GM21367 (cell line): Measurements from ENCODE around the gene PRM1.

Experiments used
- ATAC-seq: cut with Tn5 transposase; IDR thresholded peaks from one replicate; pipeline ENCODE4 v1.9.1; 2021; ENCODE audit not compliant: unreplicated experiment

The PRM1 gene

DNA sequence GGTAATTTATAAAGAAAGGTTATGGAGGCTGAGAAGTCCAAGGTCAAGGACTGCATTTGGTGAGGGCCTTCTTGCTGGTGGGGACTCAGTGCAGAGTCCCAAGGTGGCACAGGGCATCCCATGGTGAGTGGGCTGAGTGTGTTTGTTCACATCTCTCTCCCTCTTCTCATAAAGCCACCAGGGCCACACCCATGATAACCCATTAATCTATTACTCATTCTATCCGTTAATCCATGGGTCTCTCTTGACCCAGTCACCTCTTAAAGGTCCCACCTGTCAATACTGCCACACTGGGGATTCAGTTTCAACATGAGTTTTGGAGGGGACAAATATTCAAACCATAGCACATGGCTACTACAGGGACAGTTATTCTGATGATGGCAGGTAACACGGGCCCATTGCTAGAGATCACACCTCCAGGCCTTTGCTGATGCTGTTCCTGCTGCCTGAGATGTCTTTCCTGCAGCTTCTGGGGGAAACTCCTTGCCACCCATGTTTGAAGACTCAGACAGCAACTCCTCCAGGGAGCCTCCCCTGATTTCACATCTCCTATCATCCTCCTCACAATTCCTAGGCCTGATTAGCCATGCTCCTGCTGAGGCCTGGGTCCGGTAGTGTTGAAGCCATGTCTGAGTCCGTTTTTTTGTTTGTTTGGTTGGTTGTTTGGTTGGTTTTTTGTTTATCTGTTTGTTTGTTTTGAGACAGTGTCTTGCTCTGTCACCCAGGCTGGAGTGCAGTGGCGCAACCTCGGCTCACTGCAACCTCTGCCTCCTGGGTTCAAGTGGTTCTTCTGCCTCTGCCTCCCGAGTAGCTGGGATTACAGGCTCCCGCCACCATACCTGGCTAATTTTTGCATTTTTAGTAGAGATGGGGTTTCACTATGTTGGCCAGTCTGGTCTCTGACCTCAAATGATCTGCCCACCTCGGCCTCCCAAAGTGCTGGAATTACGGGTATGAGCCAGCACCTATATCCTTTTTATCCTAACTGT, 41.2 kb downstream of the PRM1 start:
- ATAC-seq: no peak

DNA sequence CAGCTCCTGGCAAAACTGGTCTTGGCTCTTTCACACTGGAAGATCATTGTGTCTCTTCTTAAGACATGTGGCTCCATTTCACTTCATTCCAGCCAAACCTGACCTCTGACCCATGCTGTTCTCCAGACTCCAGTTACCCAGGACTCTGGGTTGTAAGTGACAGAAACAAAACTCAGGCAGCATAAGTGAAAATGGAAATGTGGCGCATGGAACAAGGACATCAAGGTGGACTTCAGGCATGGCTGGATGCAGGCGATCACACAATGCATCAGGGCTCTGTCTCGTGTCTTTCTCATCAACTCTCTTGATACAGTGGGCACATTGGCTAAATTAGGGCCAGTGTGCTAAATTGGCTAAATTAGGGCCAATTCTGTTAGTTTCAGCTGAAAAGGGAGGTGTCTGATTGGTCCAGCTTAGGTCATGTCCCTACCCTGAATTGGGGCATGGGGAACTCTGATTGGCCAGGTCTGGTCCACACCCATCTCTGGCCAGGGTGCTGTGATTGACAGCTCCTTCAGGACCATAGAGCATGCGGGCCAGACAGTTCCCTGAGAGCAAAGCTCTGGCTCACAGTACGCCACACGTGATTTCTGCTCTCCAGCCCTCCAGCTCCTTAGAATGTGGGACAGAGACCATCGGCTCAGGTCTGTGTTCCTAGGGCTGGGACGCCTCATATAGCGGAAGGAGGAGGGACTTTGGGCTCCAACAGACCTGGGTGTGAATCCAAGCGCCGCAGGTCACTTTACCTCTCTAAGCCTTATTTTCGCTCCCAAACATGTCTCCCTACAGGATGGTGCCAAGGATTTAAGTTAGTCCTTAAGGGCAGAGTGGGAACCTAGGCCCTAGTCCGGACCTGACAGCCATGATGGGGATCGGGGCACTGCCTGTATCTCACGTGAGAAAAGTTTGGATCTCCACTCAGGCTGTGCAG, 42.6 kb downstream of the PRM1 start:
- no peak for ATAC-seq

DNA sequence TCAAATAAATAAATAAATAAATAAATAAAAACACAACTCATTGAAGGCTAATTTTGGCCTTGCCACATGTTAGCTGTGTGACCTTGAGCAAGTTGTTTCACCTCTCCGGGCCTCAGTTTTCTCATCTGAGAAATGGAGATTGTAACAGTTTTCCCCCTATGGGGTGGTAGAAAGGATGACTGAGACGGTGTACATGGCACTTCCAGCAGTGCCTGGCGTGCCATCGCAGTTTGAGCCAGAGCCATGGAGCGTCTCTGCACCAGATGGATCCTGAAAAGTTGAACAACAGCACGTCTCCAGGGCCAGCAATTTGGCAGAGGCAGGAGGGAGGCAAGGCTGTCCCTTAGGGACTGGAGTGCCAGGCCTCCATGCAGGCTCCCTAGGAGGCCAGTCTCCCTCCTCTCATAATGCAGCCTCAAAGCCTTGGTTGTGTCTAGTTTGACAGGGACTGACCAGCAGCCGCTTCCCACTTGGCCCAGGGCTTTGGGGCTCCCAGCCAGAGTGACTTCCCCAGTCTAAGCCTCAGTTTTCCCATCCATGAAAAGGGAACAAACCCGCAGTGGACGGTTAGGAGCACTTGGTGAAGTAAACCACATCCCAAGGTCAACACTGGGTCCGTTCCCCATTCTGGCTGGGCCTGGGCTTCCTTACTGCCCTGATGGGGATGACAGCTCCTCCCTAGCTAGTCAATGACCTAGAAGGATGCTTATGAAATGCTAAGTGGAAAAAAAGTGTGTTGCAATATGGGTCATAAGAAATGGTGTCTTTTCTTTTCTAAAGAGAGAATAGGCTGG, 44.5 kb downstream of the PRM1 start:
- ATAC-seq: no peak

DNA sequence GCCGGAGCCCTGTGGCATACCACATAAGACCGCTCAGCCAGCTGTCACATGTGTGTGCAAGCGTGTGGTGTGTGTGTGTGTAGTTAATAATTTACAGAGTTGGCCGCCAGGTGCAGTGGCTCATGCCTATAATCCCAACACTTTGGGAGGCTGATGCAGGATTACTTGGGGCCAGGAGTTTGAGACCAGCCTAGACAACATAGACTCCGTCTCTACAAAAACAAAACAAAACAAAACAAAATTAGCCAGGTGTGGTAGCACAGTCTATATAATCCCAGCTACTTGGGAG, 45.5 kb downstream of the PRM1 start:
- ATAC-seq: no peak

DNA sequence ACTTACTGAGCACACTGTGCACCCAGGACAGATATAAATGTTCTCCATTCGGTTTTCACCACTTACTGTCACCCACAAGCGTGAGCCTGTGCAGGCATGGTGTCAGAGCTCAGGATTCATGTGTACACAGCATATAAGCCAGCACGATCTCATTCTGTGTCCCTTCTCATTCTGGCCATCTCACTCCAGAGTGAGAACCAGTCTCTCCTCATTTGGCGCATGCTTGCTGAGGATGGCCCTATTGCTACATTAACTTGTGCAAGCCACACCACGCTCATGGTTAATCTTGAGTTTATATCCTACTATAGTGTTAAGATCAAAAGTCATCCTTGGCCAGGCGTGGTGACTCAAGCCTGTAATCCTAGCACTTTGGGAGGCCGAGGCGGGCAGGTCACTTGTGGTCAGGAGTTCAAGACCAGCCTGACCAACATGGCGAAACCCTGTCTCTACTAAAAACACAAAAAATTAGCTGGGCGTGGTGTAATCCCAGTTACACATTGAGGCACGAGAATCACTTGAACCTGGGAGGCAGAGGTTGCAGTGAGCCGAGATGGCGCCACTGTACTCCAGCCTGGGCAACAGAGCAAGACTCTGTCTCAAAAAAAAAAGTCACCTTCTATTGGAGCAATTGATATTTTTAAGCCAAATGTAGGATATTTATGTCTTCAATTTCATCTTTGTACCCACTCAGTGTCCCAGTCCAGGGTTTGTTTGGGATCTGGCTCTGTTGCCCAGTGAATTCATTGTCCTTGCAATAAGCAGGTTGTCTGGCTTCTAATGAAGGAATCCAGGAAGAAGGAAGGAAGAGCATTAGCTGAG, 46.0 kb downstream of the PRM1 start:
- no peak for ATAC-seq

DNA sequence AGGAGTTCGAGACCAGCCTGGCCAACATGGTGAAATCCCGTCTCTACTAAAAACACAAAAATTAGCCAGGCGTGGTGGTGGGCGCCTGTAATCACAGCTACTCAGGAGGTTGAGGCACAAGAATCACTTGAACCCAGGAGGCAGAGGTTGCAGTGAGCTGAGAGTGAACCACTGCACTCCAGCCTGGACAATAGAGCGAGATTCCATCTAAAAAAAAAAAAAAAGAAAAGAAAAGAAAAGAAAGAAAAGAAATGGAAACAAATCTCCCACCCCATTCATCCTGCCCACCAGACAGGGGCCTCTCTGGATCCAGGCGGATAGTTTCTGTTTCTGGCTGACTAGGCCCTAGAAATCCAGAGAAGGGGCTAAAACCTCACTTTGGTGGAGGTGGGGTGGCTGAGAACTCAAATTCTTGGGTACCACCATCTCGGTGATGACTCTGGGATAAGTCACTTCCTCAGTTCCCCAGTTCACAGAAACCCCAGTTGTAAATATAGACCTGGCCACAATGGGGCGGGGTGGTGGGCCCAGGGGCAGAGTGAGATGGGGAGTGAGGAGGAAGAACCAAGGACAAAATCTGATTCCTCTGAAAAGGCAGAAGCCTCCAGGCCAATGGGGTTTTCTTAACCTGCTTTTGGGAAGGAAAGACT, 47.3 kb downstream of the PRM1 start:
- ATAC-seq: no peak

DNA sequence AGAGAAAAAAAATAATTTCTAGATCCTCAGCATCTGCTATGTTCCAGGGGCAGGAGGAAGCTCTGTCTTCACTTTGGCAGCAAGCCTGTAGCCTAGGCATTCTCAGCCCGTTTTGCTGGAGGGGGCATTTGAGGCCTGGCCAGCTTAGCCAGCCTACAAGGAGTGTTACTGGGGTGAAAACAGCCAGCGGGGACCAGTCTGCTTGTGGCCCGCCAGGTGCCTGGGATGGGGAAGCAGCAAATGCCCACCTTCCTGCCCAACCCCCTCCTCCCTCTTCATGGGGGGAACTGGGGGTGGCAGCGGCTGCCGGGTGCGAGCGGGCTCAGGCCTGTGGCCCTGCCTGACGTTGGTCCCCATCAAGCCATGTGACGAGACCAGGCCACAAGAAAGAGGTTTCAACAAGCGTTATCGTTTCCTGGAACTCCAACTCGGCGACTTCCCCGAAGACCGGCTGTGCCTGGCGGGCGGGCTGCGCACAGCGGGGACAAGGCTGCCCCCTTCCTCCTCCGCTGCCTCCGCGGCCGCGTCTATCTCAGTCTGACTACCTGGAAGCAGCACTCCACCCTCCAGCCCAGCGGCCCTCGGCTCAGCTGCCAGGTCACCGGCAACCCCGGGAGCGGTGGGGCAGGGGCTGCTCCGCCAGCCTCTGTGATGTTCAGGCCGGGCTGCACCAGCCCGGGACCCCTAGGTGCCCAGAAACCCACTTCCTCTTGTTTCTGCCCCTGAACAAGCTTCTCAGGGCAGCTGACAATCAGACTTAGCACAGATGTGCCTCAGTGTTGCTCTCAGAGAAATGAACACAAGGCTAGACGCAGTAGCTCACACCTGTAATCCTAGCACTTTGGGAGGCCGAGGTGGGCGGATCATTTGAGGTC, 48.0 kb downstream of the PRM1 start:
- peak; percentile 65 for ATAC-seq

DNA sequence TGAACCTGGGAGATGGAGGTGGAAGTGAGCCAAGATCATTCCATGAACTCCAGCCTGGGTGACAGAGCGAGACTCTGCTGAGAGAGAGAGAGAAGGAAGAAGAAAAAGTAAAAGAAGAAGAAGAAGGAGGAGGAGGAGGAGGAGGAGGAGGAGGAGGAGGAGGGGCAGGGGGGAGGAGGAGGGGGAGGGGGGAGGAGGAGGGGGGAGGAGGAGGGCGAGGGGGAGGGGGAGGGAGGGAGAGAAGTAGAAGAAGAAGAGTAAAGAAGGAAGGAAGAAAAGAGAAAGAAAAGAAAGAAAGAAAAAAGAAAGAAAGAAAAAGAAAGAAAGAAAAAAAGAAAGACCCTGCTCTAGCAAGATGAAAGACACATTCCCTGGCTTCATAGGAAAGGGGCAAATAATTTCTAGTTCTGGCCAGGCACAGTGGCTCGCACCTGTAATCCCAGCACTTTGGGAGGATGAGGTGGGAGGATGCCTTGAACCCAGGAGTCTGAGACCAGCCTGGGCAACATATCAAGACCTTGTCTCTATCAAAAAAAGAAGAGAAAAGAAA, 48.8 kb downstream of the PRM1 start:
- ATAC-seq: no peak

DNA sequence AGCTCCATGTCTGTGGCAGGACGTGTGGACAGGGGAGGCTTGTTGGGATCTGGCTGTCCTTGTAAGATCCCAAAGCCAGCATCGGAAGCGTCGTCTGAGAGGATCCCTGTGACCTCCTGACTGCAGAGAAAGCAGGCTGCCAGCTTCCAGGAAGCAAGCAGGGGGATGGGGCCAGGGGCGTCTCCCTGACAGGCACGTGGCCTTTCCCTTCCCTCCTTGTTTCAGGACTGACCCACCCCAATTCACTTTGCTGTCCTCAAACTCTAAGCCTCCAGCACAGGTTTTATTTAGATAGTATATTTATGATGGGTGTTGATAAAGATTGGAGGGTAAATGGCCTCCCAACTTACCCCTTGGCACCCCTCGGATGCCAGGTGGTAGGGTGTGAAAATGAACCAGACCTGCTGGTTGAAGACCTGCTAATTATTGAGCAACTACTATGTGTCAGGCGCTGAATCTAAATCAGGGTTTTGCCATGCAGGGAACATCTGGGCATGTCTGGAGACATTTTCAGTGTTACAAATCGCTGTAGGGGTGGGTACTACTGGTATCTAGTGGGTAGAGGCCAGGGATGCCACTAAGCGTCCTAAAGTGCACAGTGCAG, 49.7 kb downstream of the PRM1 start:
- no peak for ATAC-seq
